MM.1S (cell line): ENCODE results near the gene MFSD2A.

Experiments
- CTCF ChIP-seq: fragments of 300-600 bp; sonication (generic); IDR thresholded peaks from 2 replicates; pipeline ENCODE4 v1.5.1; 2016; ENCODE audit warnings: antibody characterized with exemption, low read length, mixed read lengths
- EZH2 ChIP-seq: fragments of 300-600 bp; sonication (generic); optimal IDR thresholded peaks from 2 replicates; pipeline ENCODE3; 2017; ENCODE audit warnings: low read depth, mild to moderate bottlenecking, antibody characterized with exemption, low read length, mixed read lengths
- EZH2phosphoT487 ChIP-seq: fragments of 300-600 bp; sonication (generic); IDR thresholded peaks from 2 replicates; pipeline ENCODE4 v1.6.1; 2018; ENCODE audit warnings: antibody characterized with exemption, low read length

- TF ChIP-seq CTCF (no peak), EZH2 (no peak), EZH2phosphoT487 (no peak)
Observed at GRCh38 chr1:39960431-39960958, 5.5 kb downstream of the MFSD2A start.
